ENCODE measurements around the gene CLK1.

- TF ChIP-seq POLR2A (IDR thresholded peaks at IDR 0.05; ENCODE audit: low read length) (no peak), GATA1 (IDR thresholded peaks at IDR 0.05; ENCODE audit: low read depth, low read length) (no peak)
These were observed 42.7 kb downstream of the CLK1 start for GRCh38 chr2:200821686-200822245.

Measured in erythroblast (primary cell).